Lower leg skin (tissue), 4 donors: Measurements from ENCODE around the gene ZNF488. TPM values are rescaled to one million over a fixed set of nuclear protein-coding genes. Genes with fewer than 3 reads are reported as not detected.

Experiments
- DNase-seq, 2 donors: peaks; one replicate each; pipeline ENCODE4 v3.0.0-alpha.2; 2019; ENCODE audit warnings: low spot score in 2 of 2
- H3K4me3 ChIP-seq: fragments of 200-600 bp; sonication (generic); 2 replicates; pipeline ENCODE4 v1.5.1; 2017; ENCODE audit warnings: mild to moderate bottlenecking, low read depth; ENCODE audit not compliant: poor library complexity, severe bottlenecking
- CTCF ChIP-seq, 3 donors: fragments of 450-650 bp; IDR thresholded peaks; one replicate each; pipeline ENCODE4 v1.5.1; 2016; ENCODE audit warnings: antibody characterized with exemption in 3 of 3, mild to moderate bottlenecking in 3 of 3, moderate library complexity in 2 of 3
- POLR2A ChIP-seq, 2 donors: fragments of 450-650 bp; IDR thresholded peaks; one replicate each; pipeline ENCODE4 v1.6.1; 2016 to 2017; ENCODE audit warnings: antibody characterized with exemption in 2 of 2, mild to moderate bottlenecking in 1 of 2, moderate library complexity in 1 of 2
- WGBS, 2 donors: methylation state at CpG; one replicate each; pipeline ENCODE4 v1.1.5; 2018; 5-methylcytosine and 5-hydroxymethylcytosine counted together
- intact Hi-C: fragments of 100-400 bp; cut with DNase I; formaldehyde crosslinking; loops from one replicate; pipeline ENCODE4 v1.15.0; 2023; ENCODE audit warnings: low total_unique reads
- total RNA-seq, 4 donors: library from RNA; depleted of rRNA; stranded (reverse); fragments of >200 nt; gene quantifications; one replicate each; pipeline ENCODE4 v1.1.0, GENCODE V29; 2016

ZNF488 gene
- total RNA-seq, 4 donors from 2014 or later = 0.80 to 2.0 (median 1.1) TPM

GRCh38 chr10:47364366-47364765, 19.7 kb downstream of the ZNF488 start:
- TF ChIP-seq POLR2A (IDR thresholded peaks at IDR 0.05) = no peak
- peak in 1 of 2 donors; percentile 56 for DNase-seq
- H3K4me3 ChIP-seq = no peak overlapping the region
- intact Hi-C loops = no loop called here
- 69 to 71% methylated on average over 4 of the region's 4 CpGs for WGBS, 2 donors

GRCh38 chr10:47363781-47364180, 20.3 kb downstream of the ZNF488 start:
- DNase-seq = peak in 1 of 2 donors; percentile 7
- intact Hi-C loops = no loop called here
- no peak overlapping the region for H3K4me3 ChIP-seq
- 92 to 96% methylated on average over 3 of the region's 3 CpGs for WGBS, 2 donors
- no peak for TF ChIP-seq POLR2A (IDR thresholded peaks at IDR 0.05)
- TF ChIP-seq CTCF (IDR thresholded peaks at IDR 0.05) = no peak

DNA sequence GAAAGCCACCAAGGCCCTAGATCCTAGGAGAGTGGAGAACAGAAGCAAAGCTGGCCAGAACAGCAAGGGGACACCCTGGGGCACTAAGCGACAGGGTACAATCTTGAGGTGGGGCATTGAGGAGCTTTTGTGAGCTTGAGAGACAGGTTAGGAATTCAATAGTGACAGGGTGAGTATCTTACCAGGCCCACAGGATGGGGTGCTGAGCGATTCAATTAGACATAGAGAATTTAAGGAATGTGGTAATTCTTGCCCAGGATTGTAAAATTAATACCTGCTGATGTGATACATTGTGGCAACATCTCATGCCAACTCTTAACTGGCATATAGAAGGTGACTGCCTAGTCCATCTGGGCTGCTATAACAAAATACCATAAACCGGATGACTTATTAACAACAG, 21.9 kb downstream of the ZNF488 start:
- TF ChIP-seq POLR2A (IDR thresholded peaks at IDR 0.05) = no peak
- no peak for TF ChIP-seq CTCF (IDR thresholded peaks at IDR 0.05)
- DNase-seq = peak in 1 of 2 donors; percentile 63
- 54 to 78% methylated on average over 3 of the region's 3 CpGs for WGBS, 2 donors
- intact Hi-C loops = no loop called here
- no peak overlapping the region for H3K4me3 ChIP-seq

- intact Hi-C loops = no loop called here
- TF ChIP-seq CTCF (IDR thresholded peaks at IDR 0.05) (no peak), POLR2A (IDR thresholded peaks at IDR 0.05) (no peak)
- 67 to 68% methylated on average over 9 of the region's 9 CpGs for WGBS, 2 donors
- DNase-seq = peak in 1 of 2 donors; percentile 78
- no peak overlapping the region for H3K4me3 ChIP-seq
These were observed 22.8 kb downstream of the ZNF488 start for GRCh38 chr10:47361293-47361692.

DNA sequence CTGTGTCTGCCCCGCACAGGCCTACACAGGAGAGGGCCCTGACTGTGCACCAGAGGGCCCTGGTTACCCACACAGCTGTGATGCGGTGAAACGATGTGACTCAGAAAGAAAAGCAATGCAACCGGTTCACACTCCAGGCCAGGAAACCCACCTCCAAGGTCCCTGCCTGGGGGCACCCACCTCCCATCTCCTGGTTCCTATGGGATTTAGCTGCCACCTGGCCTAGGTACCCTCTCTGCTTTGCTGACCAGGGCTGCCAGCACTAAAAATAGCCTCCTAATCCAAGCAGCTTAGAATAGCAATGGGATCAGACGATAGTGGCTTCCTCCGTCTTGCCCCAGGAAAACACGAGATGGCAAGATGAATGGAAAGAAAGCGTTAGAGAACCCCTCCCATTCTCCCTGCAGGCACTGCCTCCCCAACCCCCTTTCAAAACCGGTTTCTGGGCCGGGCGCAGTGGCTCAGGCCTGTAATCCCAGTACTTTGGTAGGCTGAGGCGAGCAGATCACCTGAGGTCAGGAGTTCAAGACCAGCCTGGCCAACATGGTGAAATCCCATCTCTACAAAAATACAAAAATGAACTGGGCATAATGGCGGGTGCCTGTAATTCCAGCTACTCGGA, 23.6 kb downstream of the ZNF488 start:
- WGBS, 2 donors = 64 to 68% methylated on average over 14 of the region's 14 CpGs
- H3K4me3 ChIP-seq = no peak overlapping the region
- peak in 1 of 2 donors; percentile 73 for DNase-seq
- intact Hi-C loops = no loop called here
- no peak for TF ChIP-seq CTCF (IDR thresholded peaks at IDR 0.05)
- no peak for TF ChIP-seq POLR2A (IDR thresholded peaks at IDR 0.05)

- peak in 1 of 2 donors; percentile 82 for DNase-seq
- no peak for TF ChIP-seq CTCF (IDR thresholded peaks at IDR 0.05)
- no peak for TF ChIP-seq POLR2A (IDR thresholded peaks at IDR 0.05)
- intact Hi-C loops = no loop called here
- 76 to 80% methylated on average over 4 of the region's 4 CpGs for WGBS, 2 donors
- no peak overlapping the region for H3K4me3 ChIP-seq
These were observed 24.3 kb downstream of the ZNF488 start for GRCh38 chr10:47359626-47360418.
